Stomach smooth muscle (tissue), 2 donors: ENCODE results near the gene RAD51AP2.

Source experiments
- H3K27ac ChIP-seq: one replicate; pipeline ENCODE4 v1.7.0; 2013; ENCODE audit warnings: mild to moderate bottlenecking, low read length, inconsistent platforms
- H3K27me3 ChIP-seq, 2 donors: one replicate each; pipeline ENCODE4 v1.7.0; 2013; ENCODE audit warnings: low read length in 2 of 2; ENCODE audit not compliant: insufficient read depth in 2 of 2, control insufficient read depth in 1 of 2
- H3K36me3 ChIP-seq, 2 donors: one replicate each; pipeline ENCODE4 v1.7.0; 2013; ENCODE audit warnings: low read length in 2 of 2; ENCODE audit not compliant: control insufficient read depth in 2 of 2, insufficient read depth in 2 of 2
- H3K4me1 ChIP-seq: one replicate; pipeline ENCODE4 v1.7.0; 2013; ENCODE audit warnings: low read length; ENCODE audit not compliant: control insufficient read depth, insufficient read depth
- H3K4me3 ChIP-seq, 2 donors: one replicate each; pipeline ENCODE4 v1.7.0; 2013; ENCODE audit warnings: low read length in 2 of 2
- H3K9ac ChIP-seq, 2 donors: one replicate each; pipeline ENCODE4 v1.7.0; 2013; ENCODE audit warnings: low read length in 2 of 2, mild to moderate bottlenecking in 1 of 2
- H3K9me3 ChIP-seq, 2 donors: one replicate each; pipeline ENCODE4 v1.7.0; 2013; ENCODE audit warnings: low read length in 2 of 2; ENCODE audit not compliant: control insufficient read depth in 2 of 2
- donor health status: healthy.
- donor health status: Pancreatic carcinoma.

The RAD51AP2 gene

DNA sequence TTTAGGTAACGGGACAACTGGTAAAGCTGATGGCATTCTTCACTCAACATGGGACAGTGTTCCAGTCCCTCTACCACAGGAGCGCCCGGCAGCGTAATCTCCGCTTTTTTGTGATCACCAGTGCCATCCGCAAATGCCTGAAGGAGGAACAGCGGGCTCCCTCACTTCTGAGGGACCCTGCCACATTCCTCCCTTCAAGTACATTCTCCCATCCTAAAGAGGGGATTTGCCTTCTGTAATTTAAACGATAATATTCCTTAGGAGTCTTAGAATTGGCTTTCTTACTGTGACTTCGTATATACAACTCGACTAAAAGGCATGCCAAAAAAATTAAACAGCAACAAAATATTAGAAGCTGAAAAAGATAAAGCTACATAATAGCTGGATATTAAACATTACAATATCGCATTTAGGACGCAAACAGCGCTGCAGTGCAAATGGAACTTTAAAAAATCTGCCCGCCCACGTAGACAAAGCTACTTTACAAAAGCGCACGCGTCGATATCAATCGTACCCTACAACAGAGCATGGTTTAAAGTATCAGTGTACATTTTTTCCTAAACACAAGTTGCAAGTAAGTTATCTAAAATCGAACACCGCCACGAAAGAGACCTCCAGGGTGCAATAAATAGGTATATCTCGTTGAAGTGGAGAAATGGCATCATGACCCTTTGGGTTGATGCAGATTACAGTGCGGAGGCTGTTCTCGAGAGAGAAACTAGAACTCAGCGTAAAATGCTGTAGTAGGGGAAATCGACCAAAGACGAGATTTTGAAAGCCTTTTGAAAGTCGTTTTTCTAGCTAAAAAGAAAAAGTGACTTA, 20.0 kb upstream of the RAD51AP2 start:
- peak overlapping the region; percentile 89 to 94 for H3K4me3 ChIP-seq
- peak overlapping the region; percentile 43 to 73 for H3K9ac ChIP-seq
- peaks cover 10% of the 10 kb centered on the region for H3K4me1 ChIP-seq
- peaks cover 0 to 4% of the 10 kb centered on the region in 2 donors for H3K27me3 ChIP-seq
- no peaks in the 10 kb centered on the region for H3K9me3 ChIP-seq
- no peaks in the 10 kb centered on the region for H3K36me3 ChIP-seq
- H3K27ac ChIP-seq: peak overlapping the region; percentile 82

DNA sequence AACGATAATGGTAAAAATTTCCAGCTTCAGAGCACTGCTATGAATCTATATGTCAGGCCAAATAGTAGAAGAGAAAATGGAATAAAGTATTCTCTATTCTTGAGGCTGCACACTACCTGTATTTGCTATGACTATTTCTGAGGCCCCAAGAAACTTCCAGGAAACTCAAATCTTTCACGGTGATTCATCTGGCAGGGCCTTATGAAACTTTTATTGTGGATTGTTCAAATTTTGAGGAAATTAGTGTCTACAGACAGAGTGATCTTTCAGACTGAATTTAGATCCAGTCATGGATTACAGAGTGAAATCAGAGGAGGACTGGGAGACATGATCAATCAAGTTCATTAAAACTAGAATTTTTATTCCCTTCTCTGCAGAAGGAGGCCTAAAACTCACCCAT, 18.2 kb upstream of the RAD51AP2 start:
- no peaks in the 10 kb centered on the region for H3K9me3 ChIP-seq
- peaks cover 10% of the 10 kb centered on the region for H3K4me1 ChIP-seq
- no peak overlapping the region for H3K27ac ChIP-seq
- H3K27me3 ChIP-seq: peaks cover 0 to 2% of the 10 kb centered on the region in 2 donors
- no peak overlapping the region for H3K4me3 ChIP-seq
- no peaks in the 10 kb centered on the region for H3K36me3 ChIP-seq
- H3K9ac ChIP-seq: no peak overlapping the region

DNA sequence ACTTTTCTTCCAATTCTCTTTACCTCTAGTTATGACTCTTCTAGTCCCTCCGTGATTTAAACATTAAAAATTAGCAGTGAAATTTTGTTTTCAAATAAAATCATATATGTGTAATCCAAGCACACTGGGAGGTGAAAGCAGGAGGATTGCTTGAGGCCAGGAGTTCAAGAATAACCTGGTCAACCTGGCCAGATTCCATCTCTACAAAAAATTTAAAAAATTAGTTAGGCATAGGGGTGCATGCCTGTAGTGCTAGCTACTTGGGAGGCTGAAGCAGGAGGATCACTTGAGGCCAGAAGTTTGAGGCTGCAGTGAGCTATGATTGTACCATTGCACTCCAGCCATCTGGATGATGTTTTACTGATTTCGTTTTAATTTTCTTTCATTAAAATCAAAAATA, 15.3 kb upstream of the RAD51AP2 start:
- Histone ChIP-seq H3K4me1 (peaks cover 3% of the 10 kb centered on the region), H3K4me3 (no peak overlapping the region), H3K36me3 (no peaks in the 10 kb centered on the region), H3K27ac (no peak overlapping the region), H3K9ac (no peak overlapping the region), H3K27me3 (no peaks in the 10 kb centered on the region), H3K9me3 (no peaks in the 10 kb centered on the region)

DNA sequence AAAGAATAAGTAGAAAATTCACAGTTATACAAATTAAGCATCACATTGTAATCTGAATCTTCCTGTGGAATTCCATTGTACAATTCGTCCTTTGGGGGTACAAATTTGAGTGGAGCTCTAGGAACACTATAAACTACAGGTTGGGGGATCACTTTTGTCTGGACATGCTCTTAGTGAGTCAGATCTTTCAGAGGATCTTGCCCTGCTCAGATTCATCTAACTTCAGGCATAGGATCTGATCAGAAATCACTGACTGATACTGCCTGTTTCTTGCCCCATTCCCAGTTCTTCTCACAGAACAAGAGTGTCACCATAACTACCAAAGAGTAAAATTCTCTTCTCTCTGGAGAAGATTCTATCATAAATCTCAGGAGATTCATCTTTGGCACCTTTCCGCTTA, 11.5 kb upstream of the RAD51AP2 start:
- Histone ChIP-seq H3K4me3 (no peak overlapping the region), H3K36me3 (no peaks in the 10 kb centered on the region), H3K9me3 (no peaks in the 10 kb centered on the region), H3K9ac (no peak overlapping the region), H3K4me1 (no peaks in the 10 kb centered on the region), H3K27me3 (no peaks in the 10 kb centered on the region), H3K27ac (no peak overlapping the region)

DNA sequence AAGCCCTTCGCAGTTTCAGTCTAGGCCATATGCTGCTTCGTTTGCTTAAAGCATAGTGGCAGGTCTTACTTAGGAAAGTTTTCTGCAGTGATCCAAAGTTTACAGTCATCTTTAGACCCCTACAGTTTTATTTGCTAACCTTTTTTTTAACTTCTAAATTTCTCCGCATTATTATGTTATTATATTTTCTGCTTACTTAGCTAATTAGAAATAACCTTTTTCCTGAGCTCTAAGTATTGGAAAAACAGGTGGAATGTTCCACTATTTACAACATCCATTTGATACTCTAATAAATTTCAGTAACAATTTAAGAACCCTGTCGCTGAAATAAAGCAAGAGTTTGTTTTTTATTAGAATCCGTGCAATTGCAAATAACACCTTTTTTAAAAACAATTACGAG, 4.1 kb upstream of the RAD51AP2 start:
- H3K9ac ChIP-seq: no peak overlapping the region
- no peaks in the 10 kb centered on the region for H3K27me3 ChIP-seq
- no peak overlapping the region for H3K4me3 ChIP-seq
- H3K4me1 ChIP-seq: peaks cover 9% of the 10 kb centered on the region
- no peak overlapping the region for H3K27ac ChIP-seq
- H3K9me3 ChIP-seq: no peaks in the 10 kb centered on the region
- no peaks in the 10 kb centered on the region for H3K36me3 ChIP-seq

DNA sequence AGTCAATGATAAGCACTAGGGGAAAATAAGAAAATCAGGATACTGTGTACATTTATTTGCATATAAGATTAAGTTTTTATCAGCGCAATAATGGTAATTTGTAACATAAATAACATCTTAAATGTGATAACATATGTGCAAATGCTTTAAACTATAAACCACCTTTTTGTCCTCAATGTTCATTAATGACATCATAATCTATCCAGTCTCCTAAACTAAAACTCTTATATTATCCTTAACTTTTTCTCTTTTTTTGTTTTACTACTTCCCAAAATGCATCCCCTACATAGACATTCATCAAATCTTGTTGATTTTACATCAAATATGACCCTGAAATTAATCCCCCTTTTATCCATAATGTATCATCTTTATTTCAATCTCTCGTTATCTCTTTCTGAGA, 3.4 kb upstream of the RAD51AP2 start:
- Histone ChIP-seq H3K36me3 (no peaks in the 10 kb centered on the region), H3K27me3 (no peaks in the 10 kb centered on the region), H3K4me3 (no peak overlapping the region), H3K9ac (no peak overlapping the region), H3K4me1 (peaks cover 9% of the 10 kb centered on the region), H3K9me3 (no peaks in the 10 kb centered on the region), H3K27ac (no peak overlapping the region)

DNA sequence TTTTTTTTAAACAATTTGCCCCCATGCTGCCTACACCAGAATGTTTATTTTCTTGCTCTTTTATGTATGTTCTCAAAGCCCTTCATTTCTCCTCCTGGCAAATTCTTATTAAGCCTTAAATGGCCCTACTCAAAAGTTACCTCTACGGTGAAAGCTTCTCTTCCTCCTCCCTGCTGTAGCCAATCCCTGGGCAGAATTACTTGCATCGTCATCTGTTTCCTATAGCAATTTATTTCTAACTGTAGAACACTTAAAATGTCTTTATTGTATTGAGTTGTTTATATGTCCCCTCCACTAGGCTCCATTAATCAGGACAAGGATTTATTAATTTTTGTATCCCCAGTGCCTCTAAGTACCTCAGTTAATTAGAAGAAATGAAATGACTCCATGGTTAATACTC, 2.5 kb upstream of the RAD51AP2 start:
- Histone ChIP-seq H3K9ac (no peak overlapping the region), H3K36me3 (no peaks in the 10 kb centered on the region), H3K27me3 (no peaks in the 10 kb centered on the region), H3K27ac (no peak overlapping the region), H3K4me1 (peaks cover 9% of the 10 kb centered on the region), H3K4me3 (no peak overlapping the region), H3K9me3 (no peaks in the 10 kb centered on the region)

DNA sequence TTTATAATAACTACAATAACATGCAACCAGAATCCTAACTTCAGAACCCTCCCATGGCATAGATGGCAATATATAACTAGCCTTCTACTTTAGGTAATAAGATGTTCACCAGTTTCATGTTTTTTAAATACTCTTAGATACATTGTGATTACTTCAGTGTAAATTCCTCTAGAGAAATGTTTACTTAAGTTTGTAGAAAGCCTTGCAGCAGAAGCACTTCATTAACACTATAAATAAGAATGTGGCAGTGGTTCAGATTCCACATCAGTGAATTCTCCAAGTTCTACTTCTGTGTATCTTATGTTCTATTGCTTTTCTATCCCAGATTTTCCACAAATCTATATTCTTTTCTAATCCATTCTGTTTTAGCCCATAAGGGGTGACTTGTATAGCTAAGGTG, 1.2 kb upstream of the RAD51AP2 start:
- Histone ChIP-seq H3K4me1 (peaks cover 9% of the 10 kb centered on the region), H3K27ac (no peak overlapping the region), H3K9me3 (no peaks in the 10 kb centered on the region), H3K4me3 (no peak overlapping the region), H3K36me3 (no peaks in the 10 kb centered on the region), H3K27me3 (no peaks in the 10 kb centered on the region), H3K9ac (no peak overlapping the region)

DNA sequence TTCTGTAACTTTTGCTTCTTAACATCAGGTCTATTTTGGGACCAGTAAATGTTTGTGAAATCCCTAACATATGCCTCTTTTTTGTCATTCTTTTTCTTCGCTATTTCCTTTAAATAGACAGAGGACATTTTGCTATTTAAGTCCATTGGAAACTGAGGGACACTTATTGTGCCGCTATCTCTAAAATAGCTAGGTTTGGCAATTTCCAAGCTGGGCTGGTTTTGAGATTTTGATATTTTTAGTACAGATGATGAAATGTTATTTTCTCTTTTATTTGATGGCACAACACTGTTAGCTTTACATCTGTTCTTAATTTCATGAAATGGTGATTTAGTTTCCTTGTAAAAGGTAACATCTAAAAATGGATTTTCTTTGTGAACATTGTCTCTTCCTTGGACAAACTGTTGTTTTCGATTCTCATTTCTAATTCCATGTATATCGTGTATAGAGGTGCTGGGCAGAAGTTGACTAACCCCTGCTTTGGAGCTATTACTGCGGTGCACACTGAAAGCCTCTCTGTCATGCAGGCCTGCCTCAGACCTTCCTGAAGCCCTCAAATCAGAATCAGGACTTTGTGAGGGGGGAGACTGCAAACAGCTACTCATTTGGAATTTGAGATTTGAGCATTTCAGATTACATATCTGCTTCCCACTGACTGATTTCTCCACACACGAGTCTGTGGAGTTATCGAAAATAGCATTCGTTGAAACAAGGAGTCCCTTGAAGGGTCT, 594 bp downstream of the RAD51AP2 start:
- peak overlapping the region; percentile 76 for H3K27ac ChIP-seq
- H3K36me3 ChIP-seq: no peaks in the 10 kb centered on the region
- H3K9ac ChIP-seq: peak overlapping the region; percentile 76 to 77

DNA sequence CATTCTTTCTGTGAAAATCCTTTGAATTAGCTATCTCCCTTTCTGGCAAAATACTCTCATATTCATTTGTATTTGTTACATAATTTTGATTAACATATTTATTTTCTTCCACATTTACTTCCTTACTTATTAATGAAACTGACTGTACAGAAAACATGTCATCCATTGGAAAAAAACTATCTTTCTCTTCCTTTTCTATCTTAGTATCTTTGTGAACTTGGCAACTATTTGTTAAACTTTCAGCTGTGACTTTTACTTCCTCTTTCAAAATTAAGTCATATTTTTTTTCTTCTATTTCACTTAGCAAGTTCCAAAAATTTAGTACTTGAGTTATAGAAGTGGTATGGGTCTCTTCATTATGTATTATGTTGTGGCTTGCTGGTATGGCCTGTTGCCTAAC, 2.6 kb downstream of the RAD51AP2 start:
- H3K36me3 ChIP-seq: no peaks in the 10 kb centered on the region
- no peaks in the 10 kb centered on the region for H3K27me3 ChIP-seq
- peaks cover 9% of the 10 kb centered on the region for H3K4me1 ChIP-seq
- no peak overlapping the region for H3K4me3 ChIP-seq
- no peak overlapping the region for H3K9ac ChIP-seq
- no peaks in the 10 kb centered on the region for H3K9me3 ChIP-seq
- H3K27ac ChIP-seq: no peak overlapping the region

More for the DNA sequence above, 594 bp downstream of the RAD51AP2 start:
- Histone ChIP-seq H3K27me3 (no peaks in the 10 kb centered on the region), H3K9me3 (no peaks in the 10 kb centered on the region), H3K4me3 (peak overlapping the region; percentile 74 to 77), H3K4me1 (peaks cover 9% of the 10 kb centered on the region)
